Epithelial cell of proximal tubule (primary cell): Measurements from ENCODE around the gene C2CD3. TPM values are rescaled to one million over a fixed set of nuclear protein-coding genes. Genes with fewer than 3 reads are reported as not detected.
"Not testable (repeated sequence)": the region's sequence is repeated elsewhere in the genome, so short reads cannot be mapped to it uniquely, and the experiment has no call there.

Source experiments
- DNase-seq: peaks from one replicate; pipeline ENCODE4 v3.0.0-alpha.2; 2011; ENCODE audit warnings: low read depth
- H3K4me3 ChIP-seq: 2 replicates; pipeline ENCODE4 v1.5.1; 2011; ENCODE audit warnings: low read depth, mild to moderate bottlenecking, low read length
- total RNA-seq: library from RNA; depleted of rRNA; stranded (reverse); fragments of >200 nt; gene quantifications from 2 replicates; pipeline ENCODE4 v1.2.3, GENCODE V29; 2015
- TF ChIP-seq, protein P1 (sequence below): conservative IDR thresholded peaks from 2 replicates; pipeline ENCODE4 v1.5.1; 2012; ENCODE audit warnings: low read depth, mild to moderate bottlenecking, low read length

Gene C2CD3
- total RNA-seq, 1 donor from 2014 or later: 15.1 TPM

DNA sequence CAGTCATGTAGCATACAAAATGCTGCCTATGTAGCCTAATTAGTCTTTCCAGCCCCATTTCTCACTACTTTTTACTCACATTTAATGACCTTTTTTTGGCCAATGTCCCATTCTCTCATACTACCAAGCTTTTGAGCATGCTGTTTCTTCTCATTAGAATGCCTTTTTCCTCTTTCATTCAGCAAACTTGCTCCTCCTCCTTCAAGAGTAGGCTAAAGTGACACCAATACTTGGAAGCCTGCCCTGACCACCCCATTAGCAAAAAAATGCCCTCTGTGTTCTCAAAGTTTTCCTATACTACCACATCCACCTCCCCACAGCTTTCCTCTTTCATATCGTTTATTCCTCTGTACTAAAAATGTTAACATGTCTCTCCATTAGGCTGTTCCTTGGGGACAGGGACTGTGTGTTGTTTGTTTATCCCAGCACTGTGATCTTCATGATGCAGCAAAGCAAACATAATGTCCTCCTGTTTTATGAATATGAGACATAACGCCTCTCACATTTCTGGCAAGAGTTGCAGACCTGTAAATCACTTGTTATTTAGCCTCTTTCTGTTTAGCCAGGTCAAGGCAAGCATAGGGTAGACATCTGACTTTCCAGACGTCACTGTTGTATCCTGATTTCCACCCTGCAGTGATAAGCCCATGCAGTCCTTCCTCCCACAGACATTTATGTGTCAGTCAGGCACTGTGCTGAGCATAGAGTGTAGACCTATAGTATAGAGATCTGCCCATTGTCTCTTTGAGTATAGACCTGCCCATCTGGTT is 99.9 kb downstream of the C2CD3 start:
- no peak for DNase-seq
- H3K4me3 ChIP-seq: no peak overlapping the region
- TF ChIP-seq, protein P1, sequence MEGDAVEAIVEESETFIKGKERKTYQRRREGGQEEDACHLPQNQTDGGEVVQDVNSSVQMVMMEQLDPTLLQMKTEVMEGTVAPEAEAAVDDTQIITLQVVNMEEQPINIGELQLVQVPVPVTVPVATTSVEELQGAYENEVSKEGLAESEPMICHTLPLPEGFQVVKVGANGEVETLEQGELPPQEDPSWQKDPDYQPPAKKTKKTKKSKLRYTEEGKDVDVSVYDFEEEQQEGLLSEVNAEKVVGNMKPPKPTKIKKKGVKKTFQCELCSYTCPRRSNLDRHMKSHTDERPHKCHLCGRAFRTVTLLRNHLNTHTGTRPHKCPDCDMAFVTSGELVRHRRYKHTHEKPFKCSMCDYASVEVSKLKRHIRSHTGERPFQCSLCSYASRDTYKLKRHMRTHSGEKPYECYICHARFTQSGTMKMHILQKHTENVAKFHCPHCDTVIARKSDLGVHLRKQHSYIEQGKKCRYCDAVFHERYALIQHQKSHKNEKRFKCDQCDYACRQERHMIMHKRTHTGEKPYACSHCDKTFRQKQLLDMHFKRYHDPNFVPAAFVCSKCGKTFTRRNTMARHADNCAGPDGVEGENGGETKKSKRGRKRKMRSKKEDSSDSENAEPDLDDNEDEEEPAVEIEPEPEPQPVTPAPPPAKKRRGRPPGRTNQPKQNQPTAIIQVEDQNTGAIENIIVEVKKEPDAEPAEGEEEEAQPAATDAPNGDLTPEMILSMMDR: no peak

GRCh38 chr11:74069146-74070046 is 101.4 kb downstream of the C2CD3 start:
- no peak overlapping the region for H3K4me3 ChIP-seq
- TF ChIP-seq, protein P1: no peak
- DNase-seq: no peak

- not testable (repeated sequence) for H3K4me3 ChIP-seq, DNase-seq
Observed at GRCh38 chr11:74066663-74067062, 104.1 kb downstream of the C2CD3 start.

- not testable (repeated sequence) for H3K4me3 ChIP-seq, DNase-seq
Observed at GRCh38 chr11:74065534-74065933, 105.3 kb downstream of the C2CD3 start.

DNA sequence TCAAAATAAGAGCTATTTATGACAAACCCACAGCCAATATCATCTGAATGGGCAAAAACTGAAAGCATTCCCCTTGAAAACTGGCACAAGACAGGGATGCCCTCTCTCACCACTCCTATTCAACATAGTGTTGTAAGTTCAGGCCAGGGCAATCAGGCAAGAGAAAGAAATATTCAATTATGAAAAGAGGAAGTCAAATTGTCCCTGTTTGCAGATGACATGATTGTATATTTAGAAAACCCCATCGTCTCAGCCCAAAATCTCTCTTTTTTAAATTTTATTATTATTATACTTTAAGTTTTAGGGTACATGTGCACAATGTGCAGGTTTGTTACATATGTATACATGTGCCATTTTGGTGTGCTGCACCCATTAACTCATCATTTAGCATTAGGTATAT is 107.2 kb downstream of the C2CD3 start:
- H3K4me3 ChIP-seq, DNase-seq: not testable (repeated sequence)

- not testable (repeated sequence) for H3K4me3 ChIP-seq, DNase-seq
Observed at GRCh38 chr11:74061599-74061998, 109.2 kb downstream of the C2CD3 start.

DNA sequence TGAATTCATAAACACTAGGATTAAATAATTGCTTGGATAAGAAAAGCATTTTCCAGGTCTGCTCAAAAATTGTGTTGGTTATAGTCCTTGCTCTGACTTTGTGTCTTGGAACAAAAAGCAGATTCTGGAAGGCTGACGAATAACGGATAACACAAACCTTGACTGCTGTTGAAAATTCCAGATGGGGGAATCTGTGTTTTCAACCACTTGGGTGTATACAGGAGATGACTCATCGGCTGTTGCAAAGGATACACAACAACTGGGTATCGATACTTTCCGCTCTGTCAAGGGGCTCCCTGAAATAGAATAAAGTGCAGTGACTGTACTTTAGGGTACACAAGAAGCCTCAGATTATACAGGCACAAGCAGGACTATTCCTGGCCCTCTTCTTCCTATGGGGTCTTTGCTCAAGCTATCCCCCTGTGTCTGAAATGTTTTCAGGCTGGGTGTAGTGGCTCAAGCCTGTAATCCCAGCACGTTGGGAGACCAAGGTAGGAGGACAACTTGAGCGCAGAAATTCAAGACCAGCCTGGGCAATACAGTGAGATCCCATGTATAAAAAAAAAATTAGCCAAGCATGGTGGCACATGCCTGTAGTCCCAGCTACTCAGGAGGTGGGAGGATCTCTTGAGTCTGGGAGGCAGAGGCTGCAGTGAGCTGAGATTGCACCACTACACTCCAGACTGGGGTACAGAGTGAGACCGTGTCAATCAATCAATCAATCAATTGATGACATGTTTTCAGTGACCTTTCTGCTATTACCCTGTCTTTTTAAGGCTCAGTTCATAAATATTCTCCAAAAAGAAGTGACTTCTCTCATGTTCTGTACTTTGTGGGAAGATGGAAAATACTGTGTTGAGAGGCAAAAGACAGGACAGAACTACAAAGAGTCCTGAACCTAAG is 113.3 kb downstream of the C2CD3 start:
- no peak overlapping the region for H3K4me3 ChIP-seq
- DNase-seq: no peak
- TF ChIP-seq, protein P1: no peak

GRCh38 chr11:74055938-74056337 is 114.9 kb downstream of the C2CD3 start:
- TF ChIP-seq, protein P1: no peak
- peak; percentile 51 for DNase-seq

More at GRCh38 chr11:74055938-74056337, 114.9 kb downstream of the C2CD3 start:
- no peak overlapping the region for H3K4me3 ChIP-seq
